Epithelial cell of esophagus (primary cell): Measurements from ENCODE around the gene KDM3A.
A peak's percentile ranks its signal among the peaks of the same experiment; 100 is the strongest.

Experiments used
- DNase-seq: peaks from one replicate; pipeline ENCODE4 v3.0.0; 2010; ENCODE audit warnings: low read depth
- H3K4me3 ChIP-seq: 2 replicates; pipeline ENCODE4 v1.5.1; 2011; ENCODE audit warnings: mild to moderate bottlenecking, low read length, control low read depth
- CTCF ChIP-seq: IDR thresholded peaks from 2 replicates; pipeline ENCODE4 v1.5.1; 2011; ENCODE audit warnings: low read depth, mild to moderate bottlenecking, low read length, control low read depth, inconsistent platforms; ENCODE audit not compliant: insufficient read depth; ENCODE audit errors: missing control alignments

The KDM3A gene

GRCh38 chr2:86440631-86441391, at the start of gene KDM3A:
TSS of gene KDM3A (plus strand) at chr2:86441371. CDS start at chr2:86442048, 677 bp downstream.
- no peak for TF ChIP-seq CTCF
- DNase-seq: peak; percentile 100
- H3K4me3 ChIP-seq: peak within 1 kb of the TSS; percentile 81

GRCh38 chr2:86392873-86393518, 48.2 kb upstream of the KDM3A start:
- TF ChIP-seq CTCF: no peak
- H3K4me3 ChIP-seq: no peak overlapping the region
- no peak for DNase-seq

GRCh38 chr2:86393521-86394491, 47.4 kb upstream of the KDM3A start:
- H3K4me3 ChIP-seq: no peak overlapping the region
- peak; percentile 82 for DNase-seq
- TF ChIP-seq CTCF: no peak

GRCh38 chr2:86396291-86396785, 44.8 kb upstream of the KDM3A start:
- peak; percentile 75 for DNase-seq
- peak; percentile 82 for TF ChIP-seq CTCF

GRCh38 chr2:86397986-86398385, 43.2 kb upstream of the KDM3A start:
- no peak overlapping the region for H3K4me3 ChIP-seq
- no peak for DNase-seq
- TF ChIP-seq CTCF: no peak

More at GRCh38 chr2:86396291-86396785, 44.8 kb upstream of the KDM3A start:
- no peak overlapping the region for H3K4me3 ChIP-seq
